Stimulated activated CD4-positive, alpha-beta T cell treated with anti-CD3 and anti-CD28 coated beads, Interleukin-1b, Interleukin-23, amount 100 ng/mL, for 1 hour (primary cell): ENCODE results near the gene NTN4.
"Not testable (repeated sequence)": the region's sequence is repeated elsewhere in the genome, so short reads cannot be mapped to it uniquely, and the experiment has no call there.

Source experiments
- DNase-seq, 2 donors: peaks; one replicate each; pipeline ENCODE4 v3.0.0-alpha.2; 2020; ENCODE audit warnings: low read depth in 2 of 2

The NTN4 gene

DNA sequence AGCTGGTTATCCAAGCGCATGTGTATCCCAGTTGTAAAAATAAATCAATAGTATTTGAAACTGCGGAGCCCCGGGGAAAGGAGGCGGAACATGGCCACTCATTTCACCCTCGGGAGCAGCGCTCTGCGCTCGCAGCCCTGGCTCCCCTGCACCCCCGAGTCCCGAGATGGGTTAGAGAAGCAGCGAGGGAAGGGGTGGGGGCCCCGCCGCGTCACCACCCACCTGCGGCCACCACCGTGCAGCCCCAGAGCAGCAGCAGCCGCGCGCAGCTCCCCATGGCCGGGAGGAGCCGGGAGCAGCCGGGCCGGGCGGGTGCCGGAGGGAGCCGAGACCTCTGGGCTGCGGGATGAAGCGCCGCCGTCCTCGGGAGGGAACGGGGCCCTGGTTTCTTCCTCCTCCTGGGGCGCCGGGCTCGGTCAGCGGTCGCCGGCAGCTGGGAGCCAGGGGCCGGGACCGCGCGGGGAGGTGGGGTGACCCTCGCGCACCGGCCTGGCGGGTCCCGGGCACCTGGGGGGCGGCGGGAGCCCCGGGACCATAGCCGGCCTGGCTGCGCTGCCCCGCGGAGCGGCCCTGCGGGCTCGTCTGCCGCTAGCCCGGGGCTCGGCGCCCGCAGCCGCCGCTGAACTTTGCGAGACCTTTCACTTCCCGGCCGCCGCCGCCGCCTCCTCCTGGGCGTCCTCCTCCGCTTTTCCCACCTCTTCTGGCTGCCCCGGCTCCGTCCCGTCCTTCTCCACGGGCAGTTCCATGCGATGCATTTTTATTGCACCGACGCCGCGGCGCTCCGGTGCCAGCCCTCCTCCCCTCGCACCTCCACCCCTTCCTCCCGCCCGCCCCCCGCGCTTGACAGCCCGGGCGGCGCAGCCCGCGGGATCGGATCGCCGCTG, at the start of gene NTN4:
TSS of gene NTN4 (minus strand) at position 732 of the 884 bp plus-strand sequence. CDS start at position 277, 455 bp downstream.
- no peak for DNase-seq

DNA sequence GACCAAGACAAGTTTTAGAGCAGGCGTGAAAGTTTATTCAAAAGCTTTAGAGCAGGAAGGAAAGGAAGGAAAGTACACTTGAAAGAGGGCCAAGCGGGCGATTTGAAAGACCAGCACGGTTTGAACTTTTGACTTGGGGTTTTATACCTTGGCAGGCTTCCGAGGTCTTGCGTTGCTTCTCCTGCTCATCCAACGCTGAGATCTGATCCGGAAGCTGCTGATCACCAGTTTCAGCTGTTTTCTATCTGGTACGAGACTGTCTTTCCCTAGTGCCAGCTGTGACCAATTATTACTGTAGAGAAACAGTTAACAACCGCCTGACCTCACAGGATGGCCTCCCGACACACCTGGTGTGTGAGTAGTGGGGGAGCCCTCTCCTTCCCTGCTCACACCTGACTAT, 47.6 kb upstream of the NTN4 start:
- no peak for DNase-seq

DNA sequence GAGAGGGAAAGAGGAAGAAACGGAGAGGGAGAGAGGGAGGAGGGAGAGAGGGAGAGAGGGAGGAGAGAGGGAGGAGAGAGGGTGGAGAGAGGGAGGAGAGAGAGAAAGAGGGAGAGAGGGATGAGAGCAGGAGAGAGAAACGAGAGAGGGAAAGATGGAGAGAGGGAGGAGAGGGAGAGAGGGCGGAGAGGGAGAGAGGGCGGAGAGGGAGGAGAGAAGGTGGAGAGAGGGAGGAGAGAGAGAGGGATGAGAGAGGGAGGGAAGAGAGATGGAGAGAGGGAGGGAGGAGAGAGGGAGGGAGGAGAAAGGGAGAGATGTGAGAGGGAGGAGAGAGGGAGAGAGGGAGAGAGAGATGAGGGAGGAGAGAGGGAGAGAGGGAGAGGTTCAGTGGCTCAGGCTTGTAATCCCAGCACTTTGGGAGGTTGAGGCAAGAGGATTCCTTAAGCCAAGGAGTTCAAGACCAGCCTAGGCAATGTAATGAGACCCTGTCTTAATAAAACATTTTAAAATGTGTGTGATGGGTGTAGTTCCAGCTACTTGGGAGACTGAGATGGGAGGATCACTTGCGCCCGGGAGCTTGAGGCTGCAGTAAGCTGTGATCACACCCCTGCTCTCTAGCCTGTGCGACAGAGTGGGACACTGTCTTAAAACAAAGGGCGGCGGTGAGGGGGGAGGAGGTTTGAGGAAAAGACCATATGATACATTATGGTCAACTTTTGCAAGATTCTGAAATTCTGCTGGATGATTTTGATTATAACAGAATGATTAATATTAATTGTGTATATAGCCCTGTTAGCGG, 46.9 kb upstream of the NTN4 start:
- no peak for DNase-seq

DNA sequence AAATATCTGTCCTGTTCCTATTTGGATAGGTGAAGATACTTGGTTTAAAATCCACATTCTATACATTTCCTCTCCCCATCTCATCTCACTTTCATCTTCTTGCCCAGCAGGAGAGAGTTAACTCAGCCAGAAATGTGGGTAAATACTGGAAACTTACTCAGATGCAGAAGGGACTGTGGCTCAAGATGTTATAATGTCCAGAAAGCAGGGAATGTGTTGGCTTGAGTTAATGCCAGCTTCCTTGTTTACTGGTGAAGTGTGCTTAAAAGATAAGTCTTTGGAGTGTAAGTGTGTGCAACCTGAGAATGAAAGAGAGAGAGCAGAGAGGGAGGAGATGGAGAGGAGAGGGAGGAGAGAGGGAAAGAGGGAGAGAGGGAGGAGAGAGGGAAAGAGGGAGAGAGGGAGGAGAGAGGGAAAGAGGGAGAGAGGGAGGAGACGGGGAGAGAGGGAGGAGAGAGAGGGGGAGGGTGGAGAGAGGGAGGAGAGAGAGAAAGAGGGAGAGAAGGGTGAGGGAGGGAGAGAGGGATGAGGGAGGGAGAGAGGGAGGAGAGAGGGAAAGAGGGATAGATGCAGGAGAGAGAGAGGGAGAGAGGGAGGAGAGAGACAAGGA, 46.2 kb upstream of the NTN4 start:
- no peak for DNase-seq

DNA sequence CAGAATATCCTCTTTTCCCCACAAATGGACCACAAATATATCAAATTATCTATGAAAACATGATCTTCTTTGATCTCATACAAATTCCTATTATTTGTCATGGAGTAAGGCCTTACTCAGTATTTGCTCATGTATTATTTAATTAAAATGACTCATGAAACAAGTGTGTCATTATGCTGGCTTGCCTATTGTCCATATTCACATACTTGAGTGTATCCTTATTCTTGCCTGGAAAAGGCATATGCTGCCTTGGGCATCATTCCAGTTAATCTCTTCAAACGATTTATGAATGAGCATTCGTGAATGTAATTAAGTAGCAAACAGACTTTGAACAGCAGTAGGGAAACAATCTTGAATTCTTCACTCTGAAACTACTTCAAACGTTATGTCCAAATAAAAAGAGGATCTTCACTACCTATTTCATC, 45.6 kb upstream of the NTN4 start:
- DNase-seq: no peak

DNA sequence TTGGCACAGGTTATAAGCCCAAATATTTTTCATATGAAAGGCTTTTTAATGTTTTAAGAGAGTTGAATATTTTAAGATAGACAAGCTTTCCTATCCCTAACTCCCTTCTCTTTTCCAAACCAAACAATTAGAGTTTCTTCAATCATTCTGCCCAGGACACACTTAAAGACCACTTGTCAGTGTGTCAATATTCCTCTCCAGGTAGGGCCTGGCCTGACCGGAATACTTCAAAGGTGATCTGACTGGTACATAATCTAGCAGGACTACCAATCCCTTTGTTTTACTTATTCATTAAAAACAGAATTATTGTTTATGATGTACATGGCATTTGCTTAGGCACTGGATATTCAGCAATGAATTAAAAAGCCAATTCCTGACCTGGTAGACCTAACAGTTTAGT, 44.0 kb upstream of the NTN4 start:
- DNase-seq: no peak

DNA sequence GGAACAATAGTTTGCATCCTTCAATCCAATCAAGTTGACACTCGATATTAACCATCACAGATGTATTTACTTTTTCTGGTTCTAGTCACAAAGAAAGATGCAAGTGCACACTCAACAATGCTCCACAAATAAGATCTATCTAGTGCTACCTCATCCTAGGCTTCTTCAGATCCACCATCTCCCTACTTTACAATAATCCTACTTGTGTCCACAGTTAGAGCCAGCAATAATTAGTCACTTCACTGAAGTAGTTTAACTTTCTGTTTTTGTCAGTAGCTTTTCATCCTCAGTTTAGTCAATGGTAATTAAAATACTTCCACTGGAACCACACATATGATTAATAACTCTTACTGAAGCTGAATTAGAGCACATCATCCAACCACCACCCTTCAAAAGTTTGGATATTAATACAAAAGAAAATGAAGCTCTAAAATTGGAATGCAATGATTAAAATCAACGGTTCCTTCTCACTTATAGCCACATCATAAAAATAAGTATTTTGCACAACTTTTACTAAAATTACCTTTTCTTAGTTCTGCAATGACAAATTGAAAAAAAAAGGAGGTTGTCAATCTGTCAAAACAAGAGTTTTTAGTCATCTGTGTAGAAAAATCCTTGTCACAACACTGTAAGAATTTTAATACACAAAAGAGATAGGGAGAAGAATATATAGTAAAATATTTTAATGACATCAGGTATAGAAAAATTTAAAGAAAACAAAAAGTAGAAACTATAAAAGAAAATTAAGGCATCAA, 39.9 kb upstream of the NTN4 start:
- DNase-seq: no peak

DNA sequence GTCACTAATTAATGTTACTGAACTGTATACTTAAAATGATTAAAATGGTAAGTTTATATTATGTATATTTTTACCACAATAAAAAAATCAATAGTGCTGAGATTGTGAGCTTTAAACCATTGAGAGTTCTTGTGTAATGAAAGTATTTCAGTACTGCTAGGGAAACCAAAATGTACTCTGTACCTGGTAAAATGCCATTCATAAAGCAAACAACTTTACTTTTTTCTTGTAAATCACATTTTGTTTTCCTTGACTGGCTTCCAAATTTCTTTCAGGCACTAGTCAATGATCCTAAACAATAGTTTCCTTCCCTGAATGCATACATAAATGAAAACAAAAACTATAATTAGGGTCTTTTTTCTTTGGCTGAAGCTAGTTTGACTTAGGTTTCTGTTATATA, 38.8 kb upstream of the NTN4 start:
- DNase-seq: no peak

DNA sequence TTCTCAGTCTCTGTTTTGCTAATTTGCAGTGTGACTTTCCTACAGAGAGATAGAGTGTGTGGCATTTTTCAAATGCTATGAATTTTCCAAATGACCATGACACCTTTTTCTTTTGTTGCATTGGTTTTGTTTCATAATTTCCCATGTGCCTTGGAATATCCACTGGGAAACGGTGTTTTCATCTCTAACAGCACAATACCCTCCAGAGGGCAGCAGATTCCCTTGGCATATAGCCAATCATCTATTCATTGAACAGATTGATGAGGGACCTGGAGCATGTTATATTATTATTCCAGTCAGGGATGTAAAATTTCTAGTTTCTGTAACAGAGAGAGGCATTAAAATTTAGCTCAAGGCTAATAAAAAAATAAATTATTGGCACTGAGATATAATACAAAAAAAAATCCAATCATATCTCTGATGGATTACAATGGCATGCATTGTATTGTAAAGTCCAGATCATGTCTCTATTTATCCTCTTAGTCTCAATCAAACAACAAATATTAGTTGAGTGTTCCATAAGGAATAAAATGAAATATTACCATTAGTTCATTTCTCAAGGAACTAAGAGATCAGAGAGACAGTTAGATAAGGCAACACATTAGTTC, 29.6 kb upstream of the NTN4 start:
- no peak for DNase-seq

DNA sequence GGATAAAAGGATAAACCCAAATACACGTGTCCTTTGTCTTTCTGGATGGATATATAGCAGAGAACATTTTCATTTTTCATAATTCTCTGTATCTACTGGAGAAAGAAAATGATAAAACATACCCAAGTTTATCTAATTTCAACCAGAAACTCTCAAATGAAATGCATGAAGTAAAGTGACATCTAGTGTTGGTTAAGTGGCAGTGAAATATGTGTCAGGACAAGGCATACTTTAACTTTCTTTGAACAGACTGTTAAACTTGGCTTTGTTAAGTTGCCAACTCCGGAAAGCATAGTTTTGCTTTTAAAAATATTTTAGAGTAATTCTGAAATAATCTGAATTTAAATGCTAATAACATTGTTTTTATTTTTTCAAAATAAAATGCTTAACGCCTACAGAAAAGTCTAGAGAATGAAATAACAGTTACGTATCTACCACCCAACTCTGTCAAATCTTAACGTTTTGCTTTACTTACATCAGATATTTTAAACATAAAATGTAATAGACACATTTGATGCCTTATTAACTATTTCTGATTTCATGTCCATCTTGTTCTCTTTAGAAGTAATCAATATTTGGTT, 25.2 kb upstream of the NTN4 start:
- no peak for DNase-seq

DNA sequence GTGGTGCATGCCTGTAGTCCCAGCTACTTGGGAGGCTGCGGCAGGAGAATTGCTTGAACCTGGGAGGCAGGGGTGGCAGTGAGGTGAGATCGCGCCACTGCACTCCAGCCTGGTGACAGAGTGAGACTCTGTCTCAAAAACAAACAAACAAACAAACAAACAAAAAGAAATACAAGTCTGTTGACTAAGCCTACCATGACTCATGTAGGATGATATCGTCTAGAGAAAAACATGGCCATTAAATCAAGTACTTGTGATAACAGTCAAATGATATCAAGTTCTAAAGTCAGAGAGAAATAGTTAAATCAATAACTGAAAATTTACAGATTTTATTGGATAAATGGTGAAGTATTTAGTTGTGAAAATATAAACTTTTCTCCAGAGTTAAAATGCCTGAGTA, 21.6 kb upstream of the NTN4 start:
- DNase-seq: not testable (repeated sequence)

DNA sequence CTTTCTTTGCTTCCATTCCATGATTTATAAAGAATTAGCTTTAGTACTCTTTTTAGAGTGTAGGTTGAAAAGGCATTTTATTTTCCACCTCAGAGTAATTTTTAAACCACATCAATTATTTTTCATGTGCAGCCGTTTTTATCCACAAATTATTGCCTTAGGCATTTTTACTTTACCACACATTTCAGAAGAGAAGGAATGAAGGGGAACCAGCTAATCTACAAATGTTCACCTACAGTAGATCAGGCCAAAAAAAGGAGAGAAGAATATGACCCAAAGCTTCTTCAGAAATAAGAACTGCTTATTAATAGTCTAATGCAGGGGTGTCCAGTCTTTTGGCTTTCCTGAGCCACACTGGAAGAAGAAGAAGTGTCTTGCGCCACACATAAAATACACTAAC, 19.8 kb upstream of the NTN4 start:
- no peak for DNase-seq

DNA sequence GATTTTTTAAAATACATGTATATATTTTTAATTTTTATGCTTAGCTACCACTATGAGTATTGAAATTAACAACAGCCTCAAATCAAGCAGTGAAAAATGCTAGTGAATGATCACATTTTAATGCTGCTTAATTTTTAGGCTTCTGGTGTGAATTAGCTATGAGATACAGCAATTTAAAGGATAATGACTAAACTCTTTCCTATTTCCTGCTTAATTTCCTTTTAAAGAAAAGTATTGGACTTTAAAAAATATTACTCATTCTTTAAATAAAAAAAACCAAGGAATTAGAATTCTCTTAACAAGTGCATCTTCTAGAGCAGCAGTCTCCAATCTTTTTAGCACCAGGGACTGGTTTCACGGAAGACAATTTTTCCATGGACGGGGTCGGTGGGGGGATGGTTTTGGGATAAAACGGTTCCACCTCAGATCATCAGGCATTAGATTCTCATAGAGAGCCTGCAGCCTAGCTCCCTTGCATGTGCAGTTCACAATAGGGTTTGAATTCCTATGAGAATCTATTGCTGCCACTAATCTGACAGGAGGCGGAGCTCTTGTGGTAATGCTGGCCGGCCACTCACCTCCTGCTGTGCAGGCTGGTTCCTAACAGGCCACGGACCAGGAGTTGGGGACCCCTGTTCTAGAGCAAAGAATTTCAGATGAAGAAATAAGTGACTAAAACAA, 18.6 kb upstream of the NTN4 start:
- no peak for DNase-seq

DNA sequence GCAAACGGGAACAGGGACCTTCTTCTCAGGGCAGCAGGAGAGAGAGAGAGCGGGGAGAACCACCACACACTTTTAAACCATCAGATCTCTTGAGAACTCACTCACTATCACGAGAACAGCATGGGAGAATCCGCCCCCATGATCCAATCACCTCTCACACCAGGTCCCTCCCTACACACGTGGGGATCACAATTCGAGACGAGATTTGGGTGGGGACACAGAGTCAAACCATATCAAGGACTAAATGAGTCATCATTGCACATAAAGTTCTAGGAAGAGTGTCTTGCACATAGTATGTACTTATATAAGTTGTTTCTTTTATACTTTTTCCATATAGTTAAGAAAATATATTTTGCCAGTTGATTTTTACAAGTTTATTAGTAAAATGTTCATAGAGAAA, 17.6 kb upstream of the NTN4 start:
- DNase-seq: no peak

DNA sequence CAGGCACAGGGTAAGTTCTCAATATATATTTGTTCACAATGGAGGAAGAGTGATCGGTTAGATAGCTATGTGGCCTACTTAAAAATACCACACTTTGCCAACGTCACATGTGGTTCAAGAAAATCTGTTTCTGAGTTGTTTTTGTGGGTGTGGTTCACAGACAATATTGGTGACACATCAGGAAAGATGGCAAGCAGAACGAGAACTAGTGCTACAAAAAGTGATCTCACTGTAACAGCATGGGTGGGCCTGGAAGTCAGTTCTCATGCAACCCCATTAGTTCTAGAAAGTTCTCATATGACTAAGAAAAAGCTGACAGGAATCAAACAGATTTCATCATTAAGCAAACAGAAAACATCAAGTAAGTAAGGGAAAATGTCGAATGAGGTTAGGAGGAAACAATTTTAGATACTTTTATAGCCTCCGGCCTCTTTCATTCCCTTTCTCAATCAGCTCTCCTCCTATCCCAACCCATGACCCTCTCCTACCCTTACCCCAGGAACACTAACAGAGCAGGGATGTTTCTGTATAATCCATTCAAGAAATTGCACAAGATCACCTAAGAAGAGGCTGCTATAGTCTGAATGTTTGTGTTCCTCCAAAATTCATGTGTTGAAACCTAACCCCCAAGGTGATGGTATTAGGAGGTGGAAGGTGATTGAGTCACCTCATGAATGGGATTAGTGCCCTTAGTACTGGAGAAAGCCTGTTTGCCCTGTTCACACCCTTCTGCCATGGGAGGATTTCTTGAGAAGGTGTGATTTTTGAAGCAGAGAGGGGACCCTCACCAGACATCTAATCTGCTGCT, 15.5 kb upstream of the NTN4 start:
- no peak for DNase-seq

DNA sequence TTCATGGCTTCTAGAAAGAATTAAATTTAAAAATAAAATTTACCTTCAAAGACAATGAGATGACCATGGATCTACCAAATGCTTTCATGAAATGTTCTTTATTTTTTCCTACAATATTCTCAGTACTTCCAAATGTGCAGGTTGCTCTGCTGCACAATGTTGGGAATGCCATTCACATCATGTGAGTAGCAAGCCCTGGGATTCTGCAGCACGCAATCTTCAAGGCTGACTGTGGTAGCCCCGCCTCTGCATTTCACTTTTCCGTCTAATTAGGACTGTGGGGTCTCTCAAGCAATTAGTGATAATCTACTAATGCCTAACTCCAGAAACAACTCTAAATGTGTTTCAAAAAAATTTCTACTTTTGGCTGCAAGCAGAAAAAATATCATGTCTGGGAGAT, 13.7 kb upstream of the NTN4 start:
- DNase-seq: no peak

DNA sequence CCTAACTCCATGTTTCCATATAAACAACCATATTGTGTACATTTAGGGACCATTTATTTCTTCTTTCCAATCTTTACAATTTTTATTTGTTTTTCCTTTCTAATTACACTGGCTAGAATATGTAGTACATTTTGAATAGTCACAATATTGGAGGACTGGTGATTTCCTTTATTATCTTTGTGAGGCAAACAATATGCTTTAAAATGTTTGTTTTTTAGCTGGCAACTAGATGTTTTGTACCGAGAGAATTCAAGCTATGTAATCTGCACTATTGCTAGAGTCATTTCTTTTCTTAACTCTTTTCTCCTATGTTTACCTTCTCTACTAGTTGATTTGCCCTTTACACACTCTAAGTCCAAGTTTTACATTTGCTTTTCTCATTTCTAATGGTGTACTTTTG, 13.3 kb upstream of the NTN4 start:
- no peak for DNase-seq

DNA sequence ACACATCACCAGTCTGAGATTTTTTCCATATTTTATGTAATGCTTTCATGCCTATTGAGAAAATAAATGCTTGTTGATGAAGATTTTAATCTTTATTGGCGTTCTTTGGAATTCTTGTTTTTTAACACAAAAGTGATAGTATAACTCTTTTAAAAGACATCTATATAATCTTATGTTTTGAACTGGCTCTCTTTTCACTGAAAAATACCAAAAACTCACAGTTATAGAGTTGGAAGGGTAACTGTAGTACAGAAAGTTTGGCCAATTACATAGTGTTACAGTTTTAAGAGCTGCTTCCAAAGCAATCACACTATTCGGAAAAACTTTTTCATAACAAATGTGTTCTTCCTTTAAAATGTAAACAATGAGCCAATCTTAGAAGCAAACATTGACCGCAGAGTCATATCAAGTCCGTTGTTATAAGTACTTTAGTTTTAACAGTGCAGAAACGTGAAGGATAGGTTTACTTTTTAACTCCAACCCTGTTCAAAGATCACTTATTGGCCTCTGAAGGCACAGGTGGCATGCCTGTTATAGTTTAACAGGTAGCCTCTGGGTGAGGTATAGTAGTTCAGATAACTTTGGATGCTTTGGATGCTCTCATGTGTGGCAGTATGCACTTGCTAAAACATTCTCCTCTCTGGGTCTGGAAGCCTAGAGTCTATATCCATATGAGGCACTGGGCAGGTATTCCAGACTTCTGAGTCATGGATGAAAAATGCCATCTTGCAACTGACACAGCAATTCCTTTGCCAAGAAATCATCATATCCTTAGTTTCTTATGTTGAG, 12.1 kb upstream of the NTN4 start:
- no peak for DNase-seq

DNA sequence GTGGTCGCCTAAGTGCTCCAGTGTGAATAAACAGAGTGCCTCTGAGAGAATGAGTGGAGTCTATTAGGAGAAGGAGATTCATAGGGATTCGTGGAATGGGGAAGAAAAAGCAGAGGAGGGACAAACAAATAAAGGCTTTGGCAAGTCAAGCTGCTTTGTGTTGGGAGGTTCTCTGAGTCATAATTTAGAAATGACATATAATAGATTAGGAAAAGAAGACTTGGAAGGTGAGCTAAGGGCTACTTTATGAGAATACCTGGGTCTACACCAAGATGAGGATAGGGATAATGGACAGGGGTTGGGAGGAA, 6.4 kb upstream of the NTN4 start:
- DNase-seq: no peak
